Measurements from ENCODE around the gene KDM4C.
"Not testable (repeated sequence)": the region's sequence is repeated elsewhere in the genome, so short reads cannot be mapped to it uniquely, and the experiment has no call there.

Gene KDM4C

GRCh38 chr9:6806318-6806717 lies 48.5 kb downstream of the KDM4C start:
- not testable (repeated sequence) for DNase-seq (ENCODE audit: low read depth in 3 of 3)

- DNase-seq (ENCODE audit: low read depth in 3 of 3): not testable (repeated sequence)
Measured at GRCh38 chr9:6807669-6808068, 49.9 kb downstream of the KDM4C start.

GRCh38 chr9:6811436-6811835 lies 53.7 kb downstream of the KDM4C start:
- no peak for DNase-seq (ENCODE audit: low read depth in 3 of 3)

GRCh38 chr9:6816581-6816980 lies 58.8 kb downstream of the KDM4C start:
- no peak for DNase-seq (ENCODE audit: low read depth in 3 of 3)

GRCh38 chr9:6818292-6818922 lies 60.6 kb downstream of the KDM4C start:
- DNase-seq (ENCODE audit: low read depth in 3 of 3): no peak

- DNase-seq (ENCODE audit: low read depth in 3 of 3): no peak
Measured at GRCh38 chr9:6819112-6819511, 61.3 kb downstream of the KDM4C start.

- DNase-seq (ENCODE audit: low read depth in 3 of 3): no peak
Measured at GRCh38 chr9:6819529-6819928, 61.8 kb downstream of the KDM4C start.

- DNase-seq (ENCODE audit: low read depth in 3 of 3): no peak
Measured at GRCh38 chr9:6822696-6823095, 64.9 kb downstream of the KDM4C start.

GRCh38 chr9:6827439-6828145 lies 69.8 kb downstream of the KDM4C start:
- DNase-seq (ENCODE audit: low read depth in 3 of 3): peak in 2 of 3 donors; percentile 6 to 11

GRCh38 chr9:6829027-6829426 lies 71.3 kb downstream of the KDM4C start:
- DNase-seq (ENCODE audit: low read depth in 3 of 3): no peak

GRCh38 chr9:6829536-6829935 lies 71.8 kb downstream of the KDM4C start:
- DNase-seq (ENCODE audit: low read depth in 3 of 3): no peak

- DNase-seq (ENCODE audit: low read depth in 3 of 3): no peak
Measured at GRCh38 chr9:6833518-6834192, 75.9 kb downstream of the KDM4C start.

GRCh38 chr9:6834306-6834705 lies 76.5 kb downstream of the KDM4C start:
- no peak for DNase-seq (ENCODE audit: low read depth in 3 of 3)

- DNase-seq (ENCODE audit: low read depth in 3 of 3): no peak
Measured at GRCh38 chr9:6838158-6838557, 80.4 kb downstream of the KDM4C start.

- no peak for DNase-seq (ENCODE audit: low read depth in 3 of 3)
Measured at GRCh38 chr9:6842584-6842947, 84.8 kb downstream of the KDM4C start.

GRCh38 chr9:6843742-6844141 lies 86.0 kb downstream of the KDM4C start:
- DNase-seq (ENCODE audit: low read depth in 3 of 3): no peak

- DNase-seq (ENCODE audit: low read depth in 3 of 3): no peak
Measured at GRCh38 chr9:6844267-6844666, 86.5 kb downstream of the KDM4C start.

- DNase-seq (ENCODE audit: low read depth in 3 of 3): no peak
Measured at GRCh38 chr9:6845128-6845826, 87.5 kb downstream of the KDM4C start.

- DNase-seq (ENCODE audit: low read depth in 3 of 3): no peak
Measured at GRCh38 chr9:6845880-6846279, 88.1 kb downstream of the KDM4C start.

GRCh38 chr9:6852243-6852963 lies 94.6 kb downstream of the KDM4C start:
- no peak for DNase-seq (ENCODE audit: low read depth in 3 of 3)

- DNase-seq (ENCODE audit: low read depth in 3 of 3): no peak
Measured at GRCh38 chr9:6855860-6856259, 98.1 kb downstream of the KDM4C start.

GRCh38 chr9:6864102-6864501 lies 106.3 kb downstream of the KDM4C start:
- DNase-seq (ENCODE audit: low read depth in 3 of 3): no peak

Measured in stimulated activated CD4-positive, alpha-beta T cell treated with anti-CD3 and anti-CD28 coated beads, TNF-alpha, amount 100 ng/mL, for 48 hours (primary cell).